ENCODE measurements around the gene EFCAB6. TPM values are rescaled to one million over a fixed set of nuclear protein-coding genes. Genes with fewer than 3 reads are reported as not detected.

EFCAB6 gene
- total and polyA plus RNA-seq, 2 donors (not counting 3 experiments of a cell fraction or from before 2014, with no cell fraction given), result 0.07 to 0.31 TPM

DNA sequence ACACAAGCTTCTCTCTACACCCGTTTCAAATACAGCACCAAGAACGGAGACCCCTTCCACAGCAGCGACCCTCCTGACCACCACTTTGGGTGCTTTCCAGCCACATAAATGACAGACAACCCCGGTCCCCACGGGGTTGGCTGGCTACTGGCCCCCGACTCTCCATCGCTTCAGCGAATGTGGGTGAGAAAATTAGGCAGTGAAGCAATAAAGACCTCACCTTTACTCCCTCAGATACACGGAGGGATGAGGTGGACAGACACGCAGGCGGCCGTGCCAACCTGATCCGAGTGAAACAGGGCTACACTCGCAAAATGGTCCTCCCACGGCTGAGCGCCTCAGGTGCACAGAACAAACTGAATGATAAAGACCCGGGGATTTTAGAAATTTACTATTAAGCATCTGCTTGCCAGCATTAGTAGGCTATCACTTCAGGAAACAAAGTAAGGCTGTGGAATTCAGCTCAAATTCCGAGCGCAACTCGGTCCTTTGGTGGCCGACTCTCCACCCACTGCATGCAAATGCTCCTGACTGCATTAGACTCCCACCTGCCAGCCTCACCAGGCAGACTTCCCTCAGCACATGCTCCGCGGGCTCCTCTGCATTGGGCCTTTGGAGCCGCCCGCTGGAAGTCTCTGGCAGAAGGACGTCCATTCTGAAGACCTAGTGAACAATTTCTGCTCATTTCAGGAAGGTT, 12.8 kb upstream of the EFCAB6 start:
- CTCF ChIA-PET, result no interaction called here

More for the DNA sequence above, 12.8 kb upstream of the EFCAB6 start:
- Histone ChIP-seq H3K27me3 (ENCODE audit: control insufficient read depth in 2 of 2, insufficient read depth in 2 of 2, low read length in 2 of 2) (no peaks in the 10 kb centered on the region), H3K9ac (replicated peaks; ENCODE audit: extremely low read depth, insufficient read depth, low read length) (no peak overlapping the region), H3K79me2 (ENCODE audit: control insufficient read depth, insufficient read depth, low read length) (no peaks in the 10 kb centered on the region), H2AFZ (ENCODE audit: low read depth, low read length) (no peak overlapping the region), H3K27ac (ENCODE audit: insufficient read depth, low read depth, low read length) (no peak overlapping the region), H3K4me3 (replicated peaks in 1 of 3; ENCODE audit: insufficient read depth in 1 of 3, low read depth in 1 of 3, low read length in 3 of 3) (no peak overlapping the region), H3K36me3 (ENCODE audit: control insufficient read depth in 2 of 2, extremely low read depth in 1 of 2, insufficient read depth in 2 of 2, low read length in 2 of 2) (no peaks in the 10 kb centered on the region), H3K9me3 (replicated peaks; ENCODE audit: control insufficient read depth, insufficient read depth, low read length) (no peaks in the 10 kb centered on the region), H4K20me1 (replicated peaks; ENCODE audit: control insufficient read depth, extremely low read depth, insufficient read depth, low read length) (no peaks in the 10 kb centered on the region), H3K9me1 (replicated peaks; ENCODE audit: control insufficient read depth, extremely low read depth, insufficient read depth, low read length) (no peaks in the 10 kb centered on the region), H3K4me1 (ENCODE audit: control insufficient read depth, extremely low read depth, insufficient read depth, low read length) (no peaks in the 10 kb centered on the region), H3K4me2 (ENCODE audit: insufficient read depth, low read length) (no peak overlapping the region)
- POLR2A ChIA-PET, result no interaction called here
- no TSS peak for BruUV-seq (replicated peaks)
- DNase-seq (ENCODE audit: low read depth, low spot score) (no peak), FAIRE-seq (no peak)
- intact Hi-C loops (cut with micrococcal nuclease), result no loop called here
- dilution Hi-C loops (cut with MboI; ENCODE audit: extremely low pct_ligation_motif_present, low sequenced_read_pairs), result no loop called here
- TF ChIP-seq CTCF (IDR thresholded peaks at IDR 0.05; ENCODE audit: extremely low read depth in 1 of 2, insufficient read depth in 1 of 2, low read depth in 1 of 2, low read length in 2 of 2) (no peak), JUN (IDR thresholded peaks at IDR 0.05; ENCODE audit: borderline replicate concordance, insufficient read depth, insufficient read length, low read depth) (no peak)

Measured in endothelial cell of umbilical vein (primary cell).